ENCODE results near the gene MATN4.

Gene MATN4

GRCh38 chr20:45290677-45291355 lies 17.3 kb downstream of the MATN4 start:
- peak; percentile 89 for DNase-seq (ENCODE audit: low read depth, low spot score)

- no peak for DNase-seq (ENCODE audit: low read depth, low spot score)
These were observed 18.0 kb downstream of the MATN4 start for GRCh38 chr20:45289942-45290676.

- no peak for DNase-seq (ENCODE audit: low read depth, low spot score)
These were observed 19.2 kb downstream of the MATN4 start for GRCh38 chr20:45288860-45289259.

GRCh38 chr20:45288376-45288775 lies 19.7 kb downstream of the MATN4 start:
- DNase-seq (ENCODE audit: low read depth, low spot score): no peak

GRCh38 chr20:45283551-45284057 lies 24.5 kb downstream of the MATN4 start:
- DNase-seq (ENCODE audit: low read depth, low spot score): no peak

GRCh38 chr20:45282700-45283550 lies 25.2 kb downstream of the MATN4 start:
- no peak for DNase-seq (ENCODE audit: low read depth, low spot score)

GRCh38 chr20:45279992-45280391 lies 28.1 kb downstream of the MATN4 start:
- no peak for DNase-seq (ENCODE audit: low read depth, low spot score)

GRCh38 chr20:45275338-45275737 lies 32.8 kb downstream of the MATN4 start:
- DNase-seq (ENCODE audit: low read depth, low spot score): no peak

- no peak for DNase-seq (ENCODE audit: low read depth, low spot score)
These were observed 38.3 kb downstream of the MATN4 start for GRCh38 chr20:45269754-45270270.

- no peak for DNase-seq (ENCODE audit: low read depth, low spot score)
These were observed 39.0 kb downstream of the MATN4 start for GRCh38 chr20:45269056-45269455.

GRCh38 chr20:45268531-45268930 lies 39.6 kb downstream of the MATN4 start:
- DNase-seq (ENCODE audit: low read depth, low spot score): peak; percentile 20

GRCh38 chr20:45266977-45267376 lies 41.1 kb downstream of the MATN4 start:
- no peak for DNase-seq (ENCODE audit: low read depth, low spot score)

GRCh38 chr20:45263556-45264266 lies 44.4 kb downstream of the MATN4 start:
- no peak for DNase-seq (ENCODE audit: low read depth, low spot score)

- no peak for DNase-seq (ENCODE audit: low read depth, low spot score)
These were observed 49.4 kb downstream of the MATN4 start for GRCh38 chr20:45258664-45259063.

- DNase-seq (ENCODE audit: low read depth, low spot score): no peak
These were observed 49.8 kb downstream of the MATN4 start for GRCh38 chr20:45258259-45258658.

GRCh38 chr20:45257711-45258110 lies 50.4 kb downstream of the MATN4 start:
- no peak for DNase-seq (ENCODE audit: low read depth, low spot score)

- no peak for DNase-seq (ENCODE audit: low read depth, low spot score)
These were observed 50.9 kb downstream of the MATN4 start for GRCh38 chr20:45257161-45257560.

- DNase-seq (ENCODE audit: low read depth, low spot score): peak; percentile 4
These were observed 53.5 kb downstream of the MATN4 start, which contains the start of gene SLPI for GRCh38 chr20:45254383-45255262. TSS of gene SLPI (minus strand) at chr20:45254564. CDS start at chr20:45254543, 21 bp downstream.

- no peak for DNase-seq (ENCODE audit: low read depth, low spot score)
These were observed 54.8 kb downstream of the MATN4 start for GRCh38 chr20:45253261-45253660.

Measured in astrocyte of the hippocampus (primary cell).